ENCODE measurements around the gene EME2. TPM values are rescaled to one million over a fixed set of nuclear protein-coding genes. Genes with fewer than 3 reads are reported as not detected.

Gene EME2
- total RNA-seq, 1 donor from 2014 or later = 35.9 TPM

DNA sequence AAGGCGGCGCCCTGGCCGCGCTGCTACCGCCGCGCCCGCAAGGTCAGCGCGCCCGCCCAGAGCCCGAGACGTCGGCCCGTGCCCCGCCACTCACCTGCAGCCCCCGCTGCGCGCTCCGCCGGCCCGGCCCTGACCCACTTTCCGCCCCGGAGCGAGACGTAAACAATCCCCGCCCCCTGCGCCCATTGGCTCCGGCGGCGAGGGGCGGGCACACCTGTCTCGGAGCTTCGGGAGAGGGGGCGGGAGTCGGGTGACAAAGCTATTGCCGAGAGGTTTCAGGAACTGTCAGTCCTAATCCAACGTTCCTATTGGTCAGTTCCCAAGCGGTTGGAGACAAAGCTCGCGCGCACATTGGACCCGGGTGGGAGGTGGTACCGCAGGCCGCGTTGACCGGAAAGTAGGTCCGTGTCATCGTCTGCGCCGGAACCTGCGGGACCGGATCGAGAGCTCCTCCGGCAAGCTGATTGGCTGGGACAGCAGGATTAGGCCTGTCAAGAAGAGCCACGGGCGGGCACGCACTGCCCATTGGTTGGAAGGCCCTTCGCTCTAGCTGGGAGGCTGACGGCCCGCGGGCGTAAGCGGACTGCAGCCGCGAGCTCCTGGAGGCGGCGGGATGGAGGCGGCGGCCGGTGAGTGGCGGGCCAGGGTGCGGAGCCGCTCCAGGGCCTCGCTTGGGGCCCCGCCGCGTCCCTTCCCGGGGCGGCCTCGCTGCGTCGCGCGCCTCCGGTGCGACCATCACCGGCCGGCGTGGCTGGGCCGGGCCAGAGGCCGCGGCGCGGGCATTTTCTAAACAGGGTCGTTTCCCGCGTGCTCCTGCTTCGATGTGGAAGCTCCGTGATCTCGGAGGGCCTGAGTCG is 10.0 kb downstream of the EME2 start, which contains the start of the genes NUBP2 and SPSB3:
Gene NUBP2 (plus strand): TSS at position 553 of the 857 bp plus-strand sequence. CDS start 61 bp downstream, at position 614.
Gene SPSB3 (minus strand): TSS at position 164 of the 857 bp plus-strand sequence. CDS start 1,088 bp downstream, outside the sequence.
- Mint-ChIP-seq H3K4me1 (ENCODE audit: unreplicated experiment) (peaks cover 14% of the 10 kb centered on the region), H3K27me3 (no peaks in the 10 kb centered on the region), H3K9me3 (no peaks in the 10 kb centered on the region), H3K27ac (peak within 1 kb of the TSS; percentile 95), H3K4me3 (peak within 1 kb of the TSS; percentile 97), H3K36me3 (peaks cover 3% of the 10 kb centered on the region)
- peak; percentile 100 for DNase-seq (ENCODE audit: extremely low spot score, unreplicated experiment)
- no peak for TF ChIP-seq CTCF (conservative IDR thresholded peaks at IDR 0.05)

- Mint-ChIP-seq H3K27ac (no peak overlapping the region), H3K4me1 (ENCODE audit: unreplicated experiment) (peaks cover 14% of the 10 kb centered on the region), H3K27me3 (no peaks in the 10 kb centered on the region), H3K9me3 (no peaks in the 10 kb centered on the region), H3K4me3 (peak overlapping the region; percentile 81), H3K36me3 (peaks cover 3% of the 10 kb centered on the region)
- no peak for TF ChIP-seq CTCF (conservative IDR thresholded peaks at IDR 0.05)
- DNase-seq (ENCODE audit: extremely low spot score, unreplicated experiment) = no peak
These were observed 12.6 kb downstream of the EME2 start for GRCh38 chr16:1784977-1785845.

DNA sequence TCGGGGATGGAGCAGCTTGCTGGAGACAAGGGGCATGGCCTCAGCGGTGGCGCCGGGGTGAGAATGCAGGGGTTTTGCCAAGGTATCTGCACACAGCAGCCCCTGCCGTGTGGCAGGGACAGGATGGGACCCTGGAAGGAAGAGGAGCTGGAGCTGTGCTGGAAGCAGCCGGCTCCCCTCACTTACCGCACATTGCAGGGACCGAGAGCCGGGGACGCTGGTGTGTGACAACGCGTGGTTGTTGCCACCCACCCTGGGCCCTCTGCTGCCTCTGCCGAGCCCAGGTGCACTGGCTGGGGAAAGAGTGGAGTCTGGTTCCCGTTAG is 13.2 kb downstream of the EME2 start:
- Mint-ChIP-seq H3K36me3 (peaks cover 3% of the 10 kb centered on the region), H3K4me3 (peak overlapping the region; percentile 45), H3K4me1 (ENCODE audit: unreplicated experiment) (peaks cover 14% of the 10 kb centered on the region), H3K9me3 (no peaks in the 10 kb centered on the region), H3K27ac (no peak overlapping the region), H3K27me3 (no peaks in the 10 kb centered on the region)
- no peak for DNase-seq (ENCODE audit: extremely low spot score, unreplicated experiment)
- no peak for TF ChIP-seq CTCF (conservative IDR thresholded peaks at IDR 0.05)

GRCh38 chr16:1786242-1787055 is 13.8 kb downstream of the EME2 start:
- Mint-ChIP-seq H3K27me3 (no peaks in the 10 kb centered on the region), H3K27ac (no peak overlapping the region), H3K9me3 (no peaks in the 10 kb centered on the region), H3K4me1 (ENCODE audit: unreplicated experiment) (peaks cover 9% of the 10 kb centered on the region), H3K36me3 (peaks cover 3% of the 10 kb centered on the region), H3K4me3 (no peak overlapping the region)
- no peak for DNase-seq (ENCODE audit: extremely low spot score, unreplicated experiment)
- no peak for TF ChIP-seq CTCF (conservative IDR thresholded peaks at IDR 0.05)

- no peak for TF ChIP-seq CTCF (conservative IDR thresholded peaks at IDR 0.05)
- H3K9me3 Mint-ChIP-seq = no peaks in the 10 kb centered on the region
- H3K27ac Mint-ChIP-seq = no peak overlapping the region
- no peak overlapping the region for H3K4me3 Mint-ChIP-seq
- H3K36me3 Mint-ChIP-seq = peaks cover 3% of the 10 kb centered on the region
- no peaks in the 10 kb centered on the region for H3K27me3 Mint-ChIP-seq
- no peak for DNase-seq (ENCODE audit: extremely low spot score, unreplicated experiment)
- peaks cover 4% of the 10 kb centered on the region for H3K4me1 Mint-ChIP-seq (ENCODE audit: unreplicated experiment)
These were observed 14.4 kb downstream of the EME2 start for GRCh38 chr16:1787056-1787321.

Measured in type B pancreatic cell (in vitro differentiated cells).